HG02981 (cell line): ENCODE results near the gene MYOM3.

Experiments used
- ATAC-seq: cut with Tn5 transposase; IDR thresholded peaks from one replicate; pipeline ENCODE4 v1.9.1; 2021; ENCODE audit warnings: mild to moderate bottlenecking, moderate library complexity; ENCODE audit not compliant: unreplicated experiment

MYOM3 gene

DNA sequence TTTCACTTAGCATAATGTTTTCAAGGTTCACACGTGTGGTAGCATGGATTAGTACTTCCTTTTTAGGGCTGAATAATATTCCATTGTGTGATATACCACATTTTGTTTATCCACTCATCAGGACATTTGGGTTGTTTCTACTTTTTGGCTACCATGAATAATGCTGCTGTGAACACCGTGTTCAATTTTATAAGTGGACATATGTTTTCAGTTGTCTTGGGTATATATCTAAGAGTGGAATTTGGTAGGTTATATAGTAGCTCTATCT is 27.2 kb upstream of the MYOM3 start:
- no peak for ATAC-seq

DNA sequence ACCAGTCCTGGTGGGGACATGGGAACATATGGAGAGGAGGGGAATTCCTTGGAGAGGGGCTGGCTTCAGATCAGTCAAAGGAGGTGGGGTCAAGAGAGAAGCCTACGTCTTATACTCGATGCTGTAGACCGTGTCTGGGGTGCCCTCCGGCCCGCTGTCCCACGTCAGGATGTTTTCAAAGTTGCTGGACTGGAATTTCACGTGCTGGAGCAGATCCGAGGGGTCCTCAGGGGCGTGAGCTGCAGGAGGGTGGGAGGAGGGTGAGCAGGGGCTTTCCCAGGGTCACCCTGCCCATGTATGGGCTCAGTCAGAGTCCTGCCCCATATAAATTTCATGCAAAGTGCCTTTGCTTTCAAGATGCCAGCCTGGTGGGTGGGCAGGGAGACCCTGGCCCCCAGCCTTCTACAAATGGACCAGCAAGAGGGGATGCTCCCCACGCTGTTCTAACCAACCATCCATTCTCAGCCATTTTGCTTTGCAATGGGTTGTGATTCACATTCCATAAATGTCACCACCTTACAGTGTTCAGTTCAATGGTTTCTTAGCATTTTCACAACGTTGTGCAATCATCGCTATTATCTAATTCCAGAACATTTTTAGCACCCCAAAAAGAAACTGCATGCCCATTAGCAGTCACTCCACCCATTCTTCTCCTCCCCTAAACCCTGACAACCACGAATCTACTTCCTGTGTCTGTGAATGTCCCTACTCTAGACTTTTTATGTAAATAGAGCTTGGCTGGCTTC is 26.7 kb upstream of the MYOM3 start:
- ATAC-seq: no peak

DNA sequence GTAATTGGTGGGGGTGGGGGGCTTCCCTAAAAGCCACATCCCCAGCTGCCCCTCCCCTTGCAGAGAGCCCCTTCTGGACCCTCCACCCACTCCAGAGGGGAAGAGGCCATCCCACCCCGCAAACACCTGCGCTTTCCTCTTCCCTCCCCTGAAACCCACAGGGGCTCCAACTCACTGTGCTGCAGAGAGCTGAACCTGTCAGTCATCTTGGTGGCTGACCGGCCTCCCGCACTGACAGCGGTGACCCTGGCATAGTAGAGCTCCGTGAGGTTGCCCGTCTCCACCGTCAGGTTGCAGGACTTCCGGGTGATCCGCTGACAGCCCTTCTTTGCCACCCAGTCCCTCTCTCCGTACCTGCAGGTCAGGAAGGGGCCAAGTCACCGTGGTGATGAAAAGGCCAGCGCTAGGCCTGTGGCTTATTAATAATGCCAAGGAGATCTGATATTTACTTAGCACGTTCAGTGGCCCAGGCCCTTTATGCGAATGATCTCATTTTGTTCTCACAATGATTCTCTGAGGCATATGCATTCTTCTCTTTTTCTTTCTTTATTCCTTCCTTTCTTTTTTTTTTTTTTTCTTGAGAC is 25.1 kb upstream of the MYOM3 start:
- no peak for ATAC-seq

DNA sequence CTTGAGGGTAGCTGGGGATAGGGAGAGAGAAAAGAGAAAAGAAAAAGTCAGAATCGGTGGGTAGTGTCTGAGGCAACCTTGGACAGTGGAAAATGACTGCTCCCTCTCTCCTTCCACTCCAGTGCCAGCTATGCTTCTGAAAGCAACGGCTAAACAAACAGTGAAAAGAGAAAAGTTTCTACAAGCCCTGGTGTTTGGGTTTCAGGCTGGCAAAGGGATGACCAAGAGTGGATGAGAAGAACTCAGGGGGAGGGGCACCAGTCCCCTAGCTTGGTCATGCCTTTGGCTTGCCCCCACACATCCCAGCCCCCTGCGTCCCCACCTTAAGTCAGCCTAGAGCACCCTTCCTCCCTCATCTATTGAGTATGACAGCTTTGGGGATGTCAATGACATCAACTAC is 22.4 kb upstream of the MYOM3 start:
- no peak for ATAC-seq

DNA sequence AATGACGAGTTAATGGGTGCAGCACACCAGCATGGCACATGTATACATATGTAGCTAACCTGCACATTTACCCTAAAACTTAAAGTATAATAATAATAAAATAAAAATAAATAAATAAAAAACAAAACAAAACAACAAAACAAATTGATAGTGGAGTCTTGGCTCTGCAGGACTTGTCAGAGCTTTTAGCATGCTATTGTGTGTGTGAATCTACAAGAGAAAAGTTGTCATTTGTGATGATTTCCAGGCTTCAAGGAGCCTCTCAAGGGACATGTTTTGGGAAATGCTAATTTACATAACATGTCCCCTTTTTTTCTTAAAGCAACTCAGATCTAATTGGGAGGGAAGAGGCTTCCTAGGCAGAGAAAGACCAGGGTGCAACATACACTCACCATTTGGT is 21.9 kb upstream of the MYOM3 start:
- ATAC-seq: no peak

DNA sequence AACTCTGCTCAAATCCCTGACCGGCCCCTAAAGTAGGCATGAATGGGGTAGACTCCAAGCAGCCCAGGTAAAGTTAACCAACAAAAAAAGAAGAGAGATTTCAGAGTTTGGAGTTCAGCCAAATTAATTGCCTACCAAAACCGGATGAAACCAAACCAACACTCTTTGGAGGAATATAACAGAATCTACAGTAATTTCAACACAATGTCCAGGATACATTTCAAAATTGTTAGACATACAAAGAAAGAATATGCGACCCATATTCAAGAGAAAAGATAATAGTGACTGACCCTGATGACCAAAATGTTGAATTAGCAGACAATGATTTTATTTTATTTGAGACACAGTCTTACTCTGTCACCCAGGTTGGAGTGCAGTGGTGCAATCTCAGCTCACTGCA is 18.4 kb upstream of the MYOM3 start:
- no peak for ATAC-seq

DNA sequence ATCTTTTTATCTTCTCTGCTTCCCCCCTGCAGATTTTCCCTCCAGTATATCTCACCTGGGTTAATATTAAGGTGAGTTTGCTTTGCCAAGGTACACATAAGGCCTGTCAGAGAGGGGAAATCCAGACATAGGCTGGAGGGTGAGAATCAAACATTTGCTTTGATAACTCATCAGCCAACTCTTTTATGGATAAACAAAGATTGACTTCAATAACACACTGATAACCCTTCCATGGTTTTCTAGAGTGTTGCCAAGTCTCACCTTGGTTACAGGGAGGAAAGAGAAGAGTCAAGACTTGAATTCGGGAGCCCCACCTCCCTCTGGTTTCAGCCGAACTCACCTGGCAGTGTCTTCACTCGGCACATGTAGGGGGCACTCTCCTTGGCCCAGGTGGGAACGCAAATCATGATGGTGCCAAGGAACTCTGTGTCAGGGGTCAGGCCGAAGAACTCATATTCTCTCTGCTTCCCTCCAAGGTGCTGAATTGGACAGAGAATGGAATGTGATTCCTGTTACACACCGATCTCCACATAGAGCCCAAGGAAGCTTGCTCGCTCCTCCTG is 15.9 kb upstream of the MYOM3 start:
- ATAC-seq: no peak

DNA sequence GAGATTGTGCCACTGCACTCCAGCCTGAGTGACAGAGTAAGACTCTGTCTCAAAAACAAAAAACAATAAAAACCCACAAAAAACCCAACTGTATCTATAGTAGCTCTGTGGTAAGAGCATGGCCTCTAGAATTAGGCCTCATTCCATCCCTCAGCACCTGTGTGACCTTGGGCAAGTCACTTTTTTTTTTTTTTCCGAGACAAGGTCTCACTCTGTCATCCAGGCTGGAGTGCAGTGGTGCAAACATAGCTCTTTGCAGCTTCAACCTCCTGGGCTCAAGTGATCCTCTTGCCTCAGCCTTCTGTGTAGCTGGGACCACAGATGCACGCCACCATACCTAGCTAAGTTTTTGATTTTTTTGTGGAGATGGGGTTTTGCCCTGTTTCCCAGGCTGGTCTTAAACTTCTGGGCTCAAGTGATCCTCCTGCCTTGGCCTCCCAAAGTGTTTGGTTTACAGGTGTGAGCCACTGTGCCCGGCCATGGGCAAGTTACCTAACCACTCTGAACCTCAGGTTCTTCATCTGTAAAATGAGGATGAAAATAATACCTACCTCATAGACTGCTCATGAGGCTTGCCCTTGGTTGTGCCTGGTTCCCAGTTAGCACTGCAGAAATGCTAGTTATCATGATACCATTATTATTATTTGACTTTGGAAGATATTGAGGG is 15.3 kb upstream of the MYOM3 start:
- no peak for ATAC-seq

DNA sequence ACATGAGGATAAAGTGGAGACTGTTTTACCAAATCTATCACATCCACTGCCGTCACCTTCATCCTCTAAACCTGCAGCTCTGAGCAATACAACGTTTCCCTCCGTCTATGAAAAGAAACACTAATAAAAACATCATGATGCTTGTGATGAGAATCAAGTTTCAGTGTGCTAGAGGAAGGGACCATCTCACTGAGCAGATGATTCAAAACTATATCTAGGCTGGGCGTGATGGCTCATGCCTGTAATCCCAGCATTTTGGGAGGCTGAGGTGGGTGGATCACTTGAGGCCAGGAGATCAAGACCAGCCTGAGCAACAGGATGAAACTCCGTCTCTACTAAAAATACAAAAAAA is 14.7 kb upstream of the MYOM3 start:
- ATAC-seq: no peak

DNA sequence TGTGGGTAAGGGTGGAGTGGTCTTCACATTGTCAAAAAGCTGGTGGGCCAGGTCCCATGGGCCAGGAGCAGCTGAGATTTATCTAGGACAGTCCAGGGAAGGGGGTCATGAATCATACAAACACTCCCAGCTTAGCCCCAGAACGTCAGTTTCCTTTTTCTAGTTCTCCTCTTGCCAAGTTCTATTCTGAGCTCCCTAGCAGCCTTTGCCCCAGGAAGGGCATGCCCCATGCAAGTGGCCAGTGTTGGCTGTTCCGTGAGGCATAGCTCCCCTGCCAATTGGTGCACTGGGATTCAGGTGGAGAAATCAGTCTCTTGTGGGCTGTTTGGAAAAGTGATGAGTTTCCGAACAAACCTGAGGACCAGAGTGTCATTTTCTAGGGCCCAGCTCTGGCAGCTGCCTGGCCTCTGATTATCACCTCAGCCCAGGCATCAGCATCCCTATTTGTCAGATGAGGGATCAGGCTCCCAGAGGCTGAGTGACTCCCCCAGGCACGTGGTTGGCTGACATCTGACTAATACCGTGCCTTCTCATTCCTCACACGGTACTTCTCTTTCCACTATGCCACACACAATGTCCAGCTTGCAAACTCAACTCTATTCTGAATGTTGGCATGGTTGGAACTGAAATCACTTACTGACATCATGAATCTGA is 14.2 kb upstream of the MYOM3 start:
- no peak for ATAC-seq

DNA sequence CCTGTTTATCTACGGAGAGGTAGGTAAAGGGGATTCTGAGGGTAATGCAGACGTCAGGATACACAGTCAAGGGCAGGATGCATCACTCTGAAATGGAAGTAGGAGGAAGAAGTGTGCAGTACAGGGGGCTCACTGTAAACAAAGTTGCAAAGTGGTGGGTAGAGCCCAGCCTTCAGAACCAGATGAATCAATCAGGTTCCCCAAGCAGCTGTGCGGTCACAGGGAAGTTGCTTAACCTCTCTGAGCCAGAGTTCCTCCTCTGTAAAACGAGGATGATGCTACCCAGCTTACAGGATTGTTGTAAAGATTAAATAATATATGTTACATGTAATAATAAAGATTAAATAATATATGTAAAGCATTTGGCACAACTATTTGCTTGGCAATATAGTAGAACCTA is 13.5 kb upstream of the MYOM3 start:
- ATAC-seq: no peak

DNA sequence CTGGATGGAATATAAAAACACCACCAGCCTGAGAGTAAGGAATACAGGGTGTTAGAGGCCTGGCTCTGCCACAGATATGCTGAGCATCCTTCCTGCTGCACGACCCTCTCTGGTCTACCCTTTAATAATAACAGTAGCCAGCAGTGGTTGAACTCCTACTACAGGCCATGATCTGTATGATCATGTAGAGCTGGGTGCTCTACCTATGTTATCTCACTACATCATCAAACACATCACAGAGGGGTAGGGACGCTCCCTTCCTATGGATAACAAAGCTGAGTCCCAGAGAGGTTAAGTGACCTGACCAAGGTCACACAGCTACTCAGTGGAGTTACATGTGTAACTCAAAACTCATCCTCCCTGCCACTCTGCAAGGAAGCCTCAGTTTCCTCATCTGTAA is 13.0 kb upstream of the MYOM3 start:
- ATAC-seq: no peak

DNA sequence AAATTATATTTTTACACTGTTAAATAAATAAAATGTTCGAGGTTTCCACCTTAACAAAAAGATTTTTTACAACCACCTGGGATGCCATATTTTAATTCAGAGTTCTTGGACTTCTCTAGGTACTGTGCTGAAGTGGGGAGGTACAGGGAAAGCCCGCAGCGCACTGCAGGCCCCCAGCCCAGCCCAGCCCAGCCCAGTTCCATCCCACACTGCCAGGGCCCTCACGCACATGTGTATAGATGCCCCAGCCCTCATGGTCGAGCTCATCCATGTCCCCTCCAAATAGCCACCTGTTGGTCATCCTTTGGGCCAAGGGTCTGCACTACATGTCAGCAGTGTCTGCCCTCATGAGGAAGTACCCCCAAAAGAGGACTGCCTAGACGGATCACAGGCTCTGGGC is 11.7 kb upstream of the MYOM3 start:
- no peak for ATAC-seq

DNA sequence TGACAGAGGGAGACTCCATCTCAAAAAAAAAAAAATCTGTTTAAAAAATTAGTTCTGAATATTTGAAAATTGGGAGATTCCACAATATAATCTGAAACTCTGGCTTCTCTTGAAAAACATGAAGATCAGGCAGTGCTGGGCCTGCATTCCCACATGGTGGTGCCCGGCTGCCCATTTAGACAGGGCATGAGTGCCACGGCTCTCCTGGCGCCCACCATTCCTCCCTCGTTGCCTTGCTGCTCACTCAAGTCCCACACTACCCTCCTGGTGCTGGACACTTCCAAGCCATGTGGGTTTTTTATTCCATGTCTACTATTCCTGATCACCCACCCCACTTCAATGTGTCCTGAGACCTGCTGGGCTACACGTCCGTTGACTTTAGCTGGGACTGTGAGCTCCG is 10.8 kb upstream of the MYOM3 start:
- ATAC-seq: no peak

DNA sequence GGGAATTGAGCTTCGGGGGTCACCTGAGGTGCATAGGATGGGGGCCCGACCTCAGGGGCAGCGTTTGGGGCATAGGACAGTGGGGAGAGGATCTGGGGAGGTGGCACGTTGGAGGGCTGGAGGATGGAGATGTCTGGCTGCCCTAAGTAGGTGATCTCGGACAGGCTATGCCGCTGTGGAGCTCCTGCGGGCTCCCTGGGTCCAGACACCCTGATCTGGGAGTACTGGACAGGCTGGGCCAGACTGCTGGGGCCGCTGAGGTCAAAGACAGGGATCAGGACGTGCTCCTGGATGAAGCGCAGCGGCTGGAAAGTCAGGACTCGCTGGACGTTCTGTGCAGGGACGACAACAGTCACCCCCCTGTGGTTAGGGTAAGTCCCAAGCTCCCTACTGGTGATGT is 9.5 kb upstream of the MYOM3 start:
- ATAC-seq: no peak

DNA sequence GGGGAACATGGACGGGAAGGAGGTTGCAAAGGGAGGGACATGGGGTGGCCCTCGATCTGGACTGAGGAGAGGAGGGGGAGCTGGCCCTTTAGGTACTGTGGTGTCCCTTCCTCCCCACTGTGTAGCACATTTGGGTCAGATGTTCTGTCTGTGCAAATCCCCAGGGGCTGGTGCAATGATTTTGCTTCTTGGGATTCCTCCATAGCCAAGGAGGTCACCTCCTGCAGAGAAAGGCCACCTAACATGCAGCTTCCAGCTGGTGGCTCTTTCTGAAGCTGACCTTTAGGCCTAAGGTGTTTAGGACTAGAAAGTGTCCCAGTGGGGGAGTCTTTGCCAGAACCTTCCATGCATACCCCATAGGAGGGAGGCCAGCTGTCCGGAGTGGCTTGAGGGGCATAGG is 9.0 kb upstream of the MYOM3 start:
- no peak for ATAC-seq

DNA sequence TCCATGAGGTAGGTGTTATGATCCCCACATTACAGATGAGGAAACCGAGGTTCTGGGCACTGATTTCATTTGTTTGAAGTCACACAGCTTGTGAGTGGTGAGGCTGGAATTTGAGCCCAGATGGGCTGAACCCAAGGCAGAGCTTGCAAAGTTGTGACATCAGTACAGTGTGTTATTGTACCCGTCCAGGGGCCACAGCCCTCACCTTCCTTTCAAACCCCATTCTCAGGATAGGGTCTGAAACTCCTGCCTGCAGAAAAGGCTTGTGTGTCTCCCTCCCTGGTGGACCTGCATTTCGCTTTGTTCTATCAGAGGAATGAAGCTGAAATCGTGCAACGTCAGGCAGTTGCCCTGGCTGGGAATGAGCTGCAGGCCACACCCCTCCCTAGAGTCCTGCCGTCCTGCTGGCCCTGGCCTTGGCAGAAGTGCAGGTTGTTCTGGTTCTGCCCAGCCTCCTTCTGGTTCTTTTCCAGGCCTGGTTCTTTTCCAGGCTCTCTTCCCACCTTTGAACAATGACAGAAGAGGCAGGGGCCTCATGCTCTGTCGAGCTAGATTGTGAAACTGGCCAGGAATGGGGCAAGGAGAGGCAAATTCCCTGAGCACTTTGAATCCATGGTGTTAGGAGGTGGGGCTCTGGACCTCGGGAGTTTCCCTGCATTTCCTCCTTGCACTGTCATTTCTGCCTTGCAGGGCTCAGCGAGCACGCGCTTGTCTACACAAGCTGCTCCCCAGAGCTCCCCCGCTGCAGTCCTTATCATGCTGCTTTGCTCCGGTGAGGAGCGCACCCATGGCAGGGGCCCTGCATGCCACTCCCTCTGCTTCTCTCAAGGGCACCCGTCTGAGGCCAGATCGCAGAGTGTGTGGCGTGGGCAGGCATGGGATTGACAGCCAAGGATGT is 8.2 kb upstream of the MYOM3 start:
- ATAC-seq: no peak

DNA sequence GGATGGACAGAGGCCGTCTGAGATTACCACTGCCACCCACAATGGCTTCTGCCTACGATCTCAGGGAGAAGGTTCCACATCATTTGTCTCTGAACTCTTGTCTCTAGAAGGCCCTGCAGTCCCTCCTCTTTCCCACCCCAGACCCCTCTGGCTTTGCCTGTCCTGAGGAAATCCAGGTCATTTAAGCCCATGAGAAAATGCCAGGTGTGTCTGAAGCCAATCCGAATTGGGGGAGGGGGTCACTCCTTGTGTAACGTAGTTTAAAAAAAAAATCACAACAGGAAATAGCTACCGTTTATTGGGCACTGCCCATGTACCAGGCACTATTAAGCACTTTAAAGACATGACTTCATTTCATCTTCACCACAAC is 7.5 kb upstream of the MYOM3 start:
- ATAC-seq: no peak

DNA sequence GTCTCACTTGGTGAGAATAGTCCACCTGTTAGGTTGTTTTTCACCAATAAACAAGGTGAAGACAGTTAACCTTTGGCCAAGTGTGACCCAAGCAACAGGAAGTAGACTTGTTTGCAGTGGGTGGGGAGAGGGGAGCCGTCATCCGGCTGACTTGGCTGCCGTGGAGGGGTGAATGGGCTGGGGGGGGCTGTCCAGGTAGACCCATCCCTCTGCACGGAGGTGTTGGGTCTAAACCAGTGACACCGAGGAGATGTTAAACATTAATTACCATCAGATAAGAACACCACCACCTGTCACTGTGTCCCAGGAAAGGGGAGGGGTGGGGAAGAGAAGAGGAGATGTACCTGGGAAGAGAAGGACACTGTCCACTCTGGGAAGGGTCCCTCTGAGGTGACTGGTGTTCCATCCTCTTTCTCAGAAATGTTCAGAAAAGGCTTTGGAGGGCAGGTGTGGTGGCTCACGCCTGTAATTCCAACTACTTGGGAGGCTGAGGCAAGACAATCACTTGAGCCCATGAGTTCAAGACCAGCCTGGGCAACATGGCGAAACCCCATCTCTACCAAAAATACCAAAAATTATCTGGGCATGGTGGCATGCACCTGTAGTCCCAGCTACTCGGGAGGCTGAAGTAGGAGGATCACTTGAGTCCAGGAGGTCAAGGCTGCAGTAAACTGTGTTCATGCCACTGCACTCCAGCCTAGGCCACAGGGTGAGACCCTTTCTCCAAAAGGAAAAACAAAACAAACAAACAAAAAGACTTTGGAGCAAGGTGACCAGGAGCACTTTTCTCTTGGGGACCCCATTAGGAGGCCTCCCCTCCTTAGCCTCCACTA is 6.7 kb upstream of the MYOM3 start:
- ATAC-seq: no peak

DNA sequence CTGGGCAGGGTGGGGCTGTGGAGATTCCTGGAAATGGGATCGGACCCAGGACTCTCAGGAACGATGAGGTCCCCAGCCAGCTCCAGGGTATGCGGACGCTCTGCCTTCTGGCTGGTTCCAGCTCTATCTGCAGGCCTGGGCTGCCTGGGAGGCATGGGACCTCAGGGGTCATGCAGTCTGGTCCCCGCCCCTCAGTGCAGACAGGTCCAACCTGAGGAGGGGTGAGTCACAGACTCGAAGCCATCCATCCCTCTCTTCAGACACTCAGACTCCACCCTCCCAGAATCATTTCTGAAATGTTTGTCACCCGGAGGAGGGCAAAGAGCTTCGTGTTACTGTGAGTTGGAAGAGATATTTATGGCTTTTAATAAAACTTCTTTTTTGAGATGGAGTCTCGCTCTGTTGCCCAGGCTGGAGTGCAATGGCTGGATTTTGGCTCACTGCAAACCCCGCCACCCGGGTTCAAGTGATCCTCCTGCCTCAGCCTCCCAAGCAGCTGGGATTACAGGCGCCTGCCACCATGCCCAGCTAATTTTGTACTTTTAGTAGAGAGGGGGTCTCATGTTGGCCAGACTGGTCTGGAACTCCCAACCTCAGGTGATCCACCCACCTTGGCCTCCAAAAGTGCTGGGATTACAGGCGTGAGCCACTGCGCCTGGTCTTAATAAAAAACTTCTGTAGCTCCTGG is 5.9 kb upstream of the MYOM3 start:
- no peak for ATAC-seq
